H1 (cell line): Measurements from ENCODE around the gene CACNA2D3. TPM values are rescaled to one million over a fixed set of nuclear protein-coding genes. Genes with fewer than 3 reads are reported as not detected.

Experiments
- CTCF ChIA-PET: fragments of 300-600 bp; sonication (Branson Sonifier 250); formaldehyde crosslinking; loops from one replicate; lab custom pipeline; 2021; ENCODE audit not compliant: partially characterized antibody; lab: Charles Lee
- POLR2A ChIA-PET: fragments of 300-600 bp; sonication (Branson Sonifier 250); formaldehyde crosslinking; loops from one replicate; lab custom pipeline; 2021; ENCODE audit warnings: inconsistent platforms; ENCODE audit not compliant: partially characterized antibody; lab: Charles Lee
- DNase-seq, 2 experiments: peaks; one replicate each; pipeline versions ENCODE4 v3.0.0 to v3.0.0-alpha.2; 2010 to 2022; ENCODE audit warnings: low spot score in 2 of 2, low read depth in 1 of 2, mixed read lengths in 1 of 2
- FAIRE-seq: peaks from 2 replicates; lab custom pipeline; 2011; peaks lifted over from hg19 to GRCh38; lab: Jason Lieb, UNC
- H2AFZ ChIP-seq: 2 replicates; pipeline ENCODE4 v1.8.1; 2012; ENCODE audit warnings: low read length, inconsistent platforms
- H2AK5ac ChIP-seq: 2 replicates; pipeline ENCODE4 v1.6.1; 2013; ENCODE audit warnings: low read depth, low read length
- H2BK120ac ChIP-seq: replicated peaks from 2 replicates; pipeline ENCODE3; 2013; ENCODE audit warnings: low read depth, low read length, inconsistent platforms
- H2BK12ac ChIP-seq: 2 replicates; pipeline ENCODE4 v1.6.1; 2013; ENCODE audit warnings: low read depth, low read length
- H2BK15ac ChIP-seq: 2 replicates; pipeline ENCODE4 v1.6.1; 2013; ENCODE audit warnings: low read length
- H2BK20ac ChIP-seq: 2 replicates; pipeline ENCODE4 v1.6.1; 2013; ENCODE audit warnings: low read length
- H2BK5ac ChIP-seq: 2 replicates; pipeline ENCODE4 v1.6.1; 2013; ENCODE audit warnings: low read depth, low read length
- H3K14ac ChIP-seq: 2 replicates; pipeline ENCODE4 v1.6.1; 2013; ENCODE audit warnings: inconsistent platforms; ENCODE audit not compliant: insufficient read length
- H3K18ac ChIP-seq: 2 replicates; pipeline ENCODE4 v1.6.1; 2013; ENCODE audit warnings: low read length; ENCODE audit errors: extremely low read depth
- H3K23ac ChIP-seq: 2 replicates; pipeline ENCODE4 v1.6.1; 2013; ENCODE audit warnings: inconsistent platforms; ENCODE audit not compliant: insufficient read length
- H3K23me2 ChIP-seq: 2 replicates; pipeline ENCODE4 v1.6.1; 2013; ENCODE audit warnings: low read depth, low read length
- H3K27ac ChIP-seq: 2 replicates; pipeline ENCODE4 v1.6.1; 2011; ENCODE audit warnings: low read depth, low read length, inconsistent platforms
- H3K27me3 ChIP-seq, 4 experiments: replicated peaks in 1 of 4; 1 replicate in 1 of 4; 2 replicates in 3 of 4; pipeline versions ENCODE4 v1.6.1 to v1.8.1; 2011 to 2013; ENCODE audit warnings: low read length in 3 of 4, mild to moderate bottlenecking in 3 of 4, inconsistent platforms in 2 of 4, mixed read lengths in 2 of 4, moderate library complexity in 1 of 4; ENCODE audit not compliant: control insufficient read depth in 3 of 4, insufficient read depth in 3 of 4; ENCODE audit errors: extremely low read depth in 1 of 4
- H3K36me3 ChIP-seq, 4 experiments: 2 replicates each; pipeline versions ENCODE4 v1.6.1 to v1.8.1; 2011 to 2013; ENCODE audit warnings: mild to moderate bottlenecking in 4 of 4, low read length in 3 of 4, moderate library complexity in 2 of 4, control low read depth in 1 of 4, inconsistent platforms in 1 of 4; ENCODE audit not compliant: insufficient read depth in 4 of 4, control insufficient read depth in 2 of 4
- H3K4ac ChIP-seq: replicated peaks from 2 replicates; pipeline ENCODE3; 2013; ENCODE audit warnings: low read length, low read depth, mixed read lengths, inconsistent platforms; ENCODE audit not compliant: insufficient read length
- H3K4me1 ChIP-seq, 4 experiments: replicated peaks in 1 of 4; 1 replicate in 1 of 4; 2 replicates in 3 of 4; pipeline versions ENCODE4 v1.6.1 to v1.8.1; 2011 to 2013; ENCODE audit warnings: low read length in 3 of 4, inconsistent platforms in 2 of 4, mixed read lengths in 1 of 4; ENCODE audit not compliant: insufficient read depth in 4 of 4, control insufficient read depth in 3 of 4
- H3K4me2 ChIP-seq, 2 experiments: 2 replicates each; pipeline versions ENCODE4 v1.6.1 to v1.8.1; 2011 to 2013; ENCODE audit warnings: low read depth in 2 of 2, low read length in 2 of 2, control low read depth in 1 of 2, inconsistent platforms in 1 of 2, mild to moderate bottlenecking in 1 of 2; ENCODE audit not compliant: insufficient read depth in 1 of 2
- H3K4me3 ChIP-seq, 4 experiments: fragments of 200-600, 300-600 bp in 1 of 4; sonication (generic), shearing (Covaris generic), sonication (Bioruptor Twin) in 1 of 4; 2 replicates each; pipeline versions ENCODE4 v1.5.1 to v1.8.1; 2011 to 2016; ENCODE audit warnings: low read length in 4 of 4, low read depth in 3 of 4, control low read depth in 2 of 4, inconsistent platforms in 2 of 4, mild to moderate bottlenecking in 2 of 4, mixed read lengths in 1 of 4, moderate library complexity in 1 of 4; ENCODE audit not compliant: insufficient read depth in 2 of 4; ENCODE audit errors: extremely low read depth in 1 of 4
- H3K56ac ChIP-seq: replicated peaks from 2 replicates; pipeline ENCODE3; 2013; ENCODE audit warnings: low read depth, mild to moderate bottlenecking, mixed read lengths, low read length, inconsistent platforms; ENCODE audit not compliant: insufficient read length
- H3K79me1 ChIP-seq: 2 replicates; pipeline ENCODE4 v1.6.1; 2013; ENCODE audit warnings: low read depth, low read length, control low read depth
- H3K79me2 ChIP-seq, 2 experiments: 2 replicates each; pipeline versions ENCODE4 v1.6.1 to v1.8.1; 2012 to 2013; ENCODE audit warnings: low read length in 2 of 2, mild to moderate bottlenecking in 2 of 2, inconsistent platforms in 1 of 2; ENCODE audit not compliant: insufficient read depth in 2 of 2, control insufficient read depth in 1 of 2
- H3K9ac ChIP-seq, 4 experiments: replicated peaks in 1 of 4; 1 replicate in 1 of 4; 2 replicates in 3 of 4; pipeline versions ENCODE4 v1.6.1 to v1.8.1; 2011 to 2013; ENCODE audit warnings: low read depth in 3 of 4, low read length in 3 of 4, control low read depth in 2 of 4, mild to moderate bottlenecking in 2 of 4, moderate library complexity in 2 of 4, inconsistent platforms in 1 of 4; ENCODE audit errors: extremely low read depth in 1 of 4
- H3K9me3 ChIP-seq, 2 experiments: 2 replicates each; pipeline versions ENCODE4 v1.6.1 to v1.8.1; 2012 to 2013; ENCODE audit warnings: mild to moderate bottlenecking in 2 of 2, moderate library complexity in 2 of 2, control low read depth in 1 of 2, inconsistent platforms in 1 of 2, low read depth in 1 of 2, low read length in 1 of 2, mixed read lengths in 1 of 2; ENCODE audit not compliant: insufficient read depth in 2 of 2
- H4K20me1 ChIP-seq, 2 experiments: replicated peaks in 1 of 2; 2 replicates each; pipeline versions ENCODE3 to v1.8.1; 2011 to 2013; ENCODE audit warnings: inconsistent platforms in 2 of 2, low read length in 2 of 2, mild to moderate bottlenecking in 1 of 2; ENCODE audit not compliant: insufficient read depth in 2 of 2, control insufficient read depth in 1 of 2
- H4K5ac ChIP-seq: 2 replicates; pipeline ENCODE4 v1.6.1; 2013; ENCODE audit warnings: low read length, low read depth, mixed read lengths, inconsistent platforms; ENCODE audit not compliant: insufficient read length
- H4K8ac ChIP-seq: 2 replicates; pipeline ENCODE4 v1.8.0; 2013; ENCODE audit warnings: mild to moderate bottlenecking, moderate library complexity, low read length, inconsistent platforms; ENCODE audit not compliant: insufficient read depth; ENCODE audit errors: extremely low read depth
- H4K91ac ChIP-seq: replicated peaks from 2 replicates; pipeline ENCODE3; 2013; ENCODE audit warnings: low read length, mixed read lengths, inconsistent platforms; ENCODE audit not compliant: insufficient read length
- CTBP2 ChIP-seq: IDR thresholded peaks from 2 replicates; pipeline ENCODE4 v1.7.0; 2011; ENCODE audit warnings: borderline replicate concordance, mild to moderate bottlenecking, moderate library complexity, mixed read lengths, low read length; ENCODE audit not compliant: insufficient read depth, insufficient read length
- HDAC2 ChIP-seq, 2 experiments: fragments of 300-600 bp in 1 of 2; sonication (generic) in 1 of 2; IDR thresholded peaks; 2 replicates each; pipeline ENCODE4 v1.6.1; 2011 to 2012; ENCODE audit warnings: low read depth in 2 of 2, low read length in 2 of 2, mild to moderate bottlenecking in 2 of 2, moderate library complexity in 2 of 2, borderline replicate concordance in 1 of 2, inconsistent platforms in 1 of 2
- JUND ChIP-seq: IDR thresholded peaks from 2 replicates; pipeline ENCODE4 v1.6.1; 2011; ENCODE audit warnings: mild to moderate bottlenecking, improper control_type of control experiment, low read length
- NRF1 ChIP-seq: IDR thresholded peaks from 2 replicates; pipeline ENCODE4 v1.6.1; 2011; ENCODE audit warnings: mild to moderate bottlenecking, low read depth, low read length, improper control_type of control experiment
- RBBP5 ChIP-seq: IDR thresholded peaks from 2 replicates; pipeline ENCODE4 v1.7.1; 2012; ENCODE audit warnings: low read depth, mild to moderate bottlenecking, inconsistent platforms, low read length, moderate library complexity, borderline replicate concordance
- SAP30 ChIP-seq: fragments of 300-600 bp; sonication (generic); IDR thresholded peaks from 2 replicates; pipeline ENCODE4 v1.7.1; 2012; ENCODE audit warnings: low read length, moderate library complexity, mild to moderate bottlenecking, inconsistent platforms; ENCODE audit not compliant: insufficient read depth, insufficient replicate concordance
- SP2 ChIP-seq: IDR thresholded peaks from 2 replicates; pipeline ENCODE4 v1.6.1; 2012; ENCODE audit warnings: mild to moderate bottlenecking, low read length, inconsistent platforms
- TAF7 ChIP-seq: optimal IDR thresholded peaks from 2 replicates; pipeline ENCODE3; 2011; ENCODE audit warnings: low read depth, mild to moderate bottlenecking, inconsistent platforms, low read length, moderate library complexity, borderline replicate concordance
- TCF12 ChIP-seq: IDR thresholded peaks from 2 replicates; pipeline ENCODE4 v1.6.1; 2011; ENCODE audit warnings: low read depth, mild to moderate bottlenecking, low read length
- WGBS, 2 experiments: shearing (Covaris generic) in 1 of 2; methylation state at CpG; one replicate each; pipeline versions ENCODE4 v1.1.6 to v1.1.7; 2013 to 2015; ENCODE audit warnings: low lambda C conversion rate in 2 of 2, mixed read lengths in 2 of 2, inconsistent platforms in 1 of 2, low coverage in 1 of 2, missing lambda C conversion rate in 1 of 2; ENCODE audit not compliant: insufficient replicate concordance in 2 of 2, insufficient coverage in 1 of 2, insufficient read length in 1 of 2; ENCODE audit errors: extremely low coverage in 1 of 2, missing lambda C conversion rate in 1 of 2; 5-methylcytosine and 5-hydroxymethylcytosine counted together
- polyA plus RNA-seq, 7 experiments: library from polyadenylated mRNA; depleted of rRNA in 3 of 7; stranded (reverse) in 5 of 7; unstranded in 2 of 7; fragments of >200 nt in 5 of 7; fragments of 200-250 nt in 2 of 7; gene quantifications; 1 replicate in 5 of 7; 2 replicates in 1 of 7; 4 replicates in 1 of 7; pipeline versions ENCODE4 v1.2.1 to v1.2.3, GENCODE V29; 2011 to 2013; ENCODE audit warnings: missing spikeins in 2 of 7, mixed read lengths in 2 of 7
- total RNA-seq: library from RNA; stranded (reverse); fragmentation: NEBNext Ultra II Directional; extraction: Animal tissue kit (Norgen Biotek cat#: 25700); gene quantifications from 2 replicates; pipeline ENCODE4 v1.2.1, GENCODE V29; 2021
- TF ChIP-seq, protein P1 (sequence below): IDR thresholded peaks from 2 replicates; pipeline ENCODE4 v1.6.1; 2012; ENCODE audit warnings: low read length, inconsistent platforms

Gene CACNA2D3
- total and polyA plus RNA-seq, 2 of the 8 experiments (the other 6 are each of a cell fraction or from before 2014, with no cell fraction given): 1.5 to 1.8 TPM

DNA sequence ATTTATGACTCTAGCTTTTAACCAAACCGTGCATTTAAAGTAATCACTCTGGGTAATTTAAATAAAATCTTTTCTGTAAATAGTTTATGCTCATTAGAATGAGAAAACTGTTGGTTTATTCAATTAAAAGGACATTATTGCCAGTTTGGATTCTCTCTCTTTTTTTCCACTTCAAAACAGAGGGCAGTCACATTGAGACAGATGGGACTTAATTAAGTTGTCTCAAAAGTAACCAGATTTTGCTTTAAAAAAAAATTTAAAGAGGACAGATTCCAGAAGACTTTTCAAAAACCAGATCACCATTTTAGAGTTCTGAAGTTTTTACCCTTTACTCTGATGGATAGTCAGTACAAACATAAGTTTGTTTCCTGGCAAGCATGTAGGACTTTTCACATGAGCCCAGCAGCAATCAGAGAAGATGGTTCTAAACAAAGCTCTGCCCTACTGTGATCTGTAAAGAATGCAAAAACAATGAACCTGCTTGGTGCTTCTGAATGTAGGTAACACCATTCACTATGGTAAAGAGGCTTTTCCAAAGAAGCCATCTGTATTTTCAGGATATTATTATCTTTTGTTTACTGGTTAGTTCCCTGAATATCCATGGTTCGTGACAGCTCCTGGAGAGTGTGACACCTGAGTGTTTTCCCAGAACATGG lies 669.3 kb downstream of the CACNA2D3 start:
- Histone ChIP-seq H2BK120ac (no peak overlapping the region), H2AFZ (no peak overlapping the region), H3K9me3 (peaks cover 0 to 3% of the 10 kb centered on the region in 2 experiments; a peak in 2 of 4 replicates), H4K91ac (no peak overlapping the region), H3K56ac (no peak overlapping the region), H3K27me3 (no peaks in the 10 kb centered on the region), H2BK12ac (no peak overlapping the region), H3K4me1 (peaks cover 0 to 9% (median 0%) of the 10 kb centered on the region in 4 experiments; a peak in 1 of 7 replicates), H4K20me1 (no peaks in the 10 kb centered on the region), H2AK5ac (no peak overlapping the region), H2BK15ac (no peak overlapping the region), H3K4ac (no peak overlapping the region), H3K23me2 (no peaks in the 10 kb centered on the region), H3K27ac (no peak overlapping the region), H3K18ac (no peak overlapping the region), H3K36me3 (no peaks in the 10 kb centered on the region), H3K79me2 (no peaks in the 10 kb centered on the region), H3K4me3 (no peak overlapping the region), H3K23ac (no peak overlapping the region), H3K9ac (no peak overlapping the region), H2BK20ac (no peak overlapping the region), H4K8ac (no peak overlapping the region), H2BK5ac (no peak overlapping the region), H3K79me1 (no peaks in the 10 kb centered on the region), H3K4me2 (no peak overlapping the region), H4K5ac (no peak overlapping the region), H3K14ac (no peak overlapping the region)
- no peak for FAIRE-seq
- ChIA-PET POLR2A (no interaction called here), CTCF (interaction anchor here (1.0 to 1.4 kb wide), 3 partner anchors 9 to 358 kb away, joined by 3 to 10 read pairs (median 3); no protein-coding TSS in a partner anchor)
- WGBS, 2 experiments: 86% methylated on average over 2 of the region's 2 CpGs; no CpG with 5 or more reads in 1 of the 2 experiments
- DNase-seq: no peak
- TF ChIP-seq HDAC2 (IDR thresholded peaks at IDR 0.05; ENCODE audit: borderline replicate concordance in 1 of 2, low read depth in 2 of 2, low read length in 2 of 2): no peak
- TF ChIP-seq NRF1: no peak
- no peak for TF ChIP-seq SP2
- TF ChIP-seq, protein P1, sequence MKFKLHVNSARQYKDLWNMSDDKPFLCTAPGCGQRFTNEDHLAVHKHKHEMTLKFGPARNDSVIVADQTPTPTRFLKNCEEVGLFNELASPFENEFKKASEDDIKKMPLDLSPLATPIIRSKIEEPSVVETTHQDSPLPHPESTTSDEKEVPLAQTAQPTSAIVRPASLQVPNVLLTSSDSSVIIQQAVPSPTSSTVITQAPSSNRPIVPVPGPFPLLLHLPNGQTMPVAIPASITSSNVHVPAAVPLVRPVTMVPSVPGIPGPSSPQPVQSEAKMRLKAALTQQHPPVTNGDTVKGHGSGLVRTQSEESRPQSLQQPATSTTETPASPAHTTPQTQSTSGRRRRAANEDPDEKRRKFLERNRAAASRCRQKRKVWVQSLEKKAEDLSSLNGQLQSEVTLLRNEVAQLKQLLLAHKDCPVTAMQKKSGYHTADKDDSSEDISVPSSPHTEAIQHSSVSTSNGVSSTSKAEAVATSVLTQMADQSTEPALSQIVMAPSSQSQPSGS: no peak
- no peak for TF ChIP-seq TAF7
- TF ChIP-seq SAP30: no peak
- no peak for TF ChIP-seq CTBP2
- no peak for TF ChIP-seq JUND
- TF ChIP-seq RBBP5: no peak
- no peak for TF ChIP-seq TCF12
